Stimulated activated CD8-positive, alpha-beta memory T cell treated with anti-CD3 and anti-CD28 coated beads, Interleukin-4, amount 100 ng/mL, for 24 hours (primary cell): ENCODE data around the gene ATG16L1.

Experiments used
- DNase-seq: peaks from one replicate; pipeline ENCODE4 v3.0.0-alpha.2; 2020; ENCODE audit warnings: low read depth

ATG16L1 gene

GRCh38 chr2:233260661-233261060 lies 9.2 kb downstream of the ATG16L1 start:
- no peak for DNase-seq

DNA sequence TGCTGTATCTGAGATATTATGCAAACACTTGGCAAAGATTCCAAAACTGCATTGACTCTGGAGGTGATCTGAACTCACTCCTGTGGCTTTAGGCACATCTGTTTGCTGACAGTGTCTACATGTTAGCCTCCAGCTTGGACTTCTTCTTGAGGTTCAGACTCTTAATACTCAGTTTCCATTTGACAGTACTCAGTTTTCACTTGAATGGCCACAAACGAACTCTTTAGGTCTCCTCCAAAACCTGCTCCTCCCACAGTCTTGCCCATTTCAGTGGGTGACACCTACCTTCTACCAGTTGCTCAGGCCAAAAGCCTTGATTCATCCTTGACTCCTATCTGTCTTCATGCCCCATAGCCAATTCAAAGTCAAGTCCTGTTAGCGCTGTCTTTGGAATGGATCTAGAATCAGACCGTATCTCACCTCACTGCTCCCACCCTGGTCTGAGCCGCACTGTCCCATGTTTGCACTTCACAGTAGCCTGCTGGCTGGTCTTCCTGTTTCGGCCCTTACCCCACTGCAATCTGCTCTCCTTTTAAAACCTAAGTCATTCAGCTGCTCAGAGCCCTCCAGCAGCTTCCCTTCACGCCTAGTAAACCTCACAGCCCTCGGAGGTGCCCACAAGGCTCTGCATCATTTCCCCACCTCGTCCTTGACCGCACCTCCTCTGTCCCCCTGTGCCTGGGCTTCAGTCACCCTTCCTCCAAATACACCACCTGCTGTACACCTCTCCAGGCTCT lies 10.5 kb downstream of the ATG16L1 start:
- DNase-seq, result no peak

- DNase-seq, result no peak
Observed at GRCh38 chr2:233262562-233262961, 11.1 kb downstream of the ATG16L1 start.

- no peak for DNase-seq
Observed at GRCh38 chr2:233263045-233263570, 11.6 kb downstream of the ATG16L1 start.

DNA sequence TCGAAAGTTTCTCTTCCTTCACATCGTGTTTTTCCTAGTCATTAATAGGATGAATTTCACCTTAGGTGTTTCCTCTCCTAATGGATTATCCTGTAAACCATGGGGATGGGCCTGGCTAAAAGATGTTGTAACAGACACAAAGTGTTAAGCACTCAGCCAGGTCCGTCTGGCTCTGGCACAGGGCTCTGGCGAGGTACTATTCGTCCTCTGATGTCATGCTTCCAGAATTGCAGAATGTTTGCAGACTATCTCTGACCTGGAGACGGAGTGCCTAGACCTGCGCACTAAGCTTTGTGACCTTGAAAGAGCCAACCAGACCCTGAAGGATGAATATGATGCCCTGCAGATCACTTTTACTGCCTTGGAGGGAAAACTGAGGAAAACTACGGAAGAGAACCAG lies 13.2 kb downstream of the ATG16L1 start:
- no peak for DNase-seq

- no peak for DNase-seq
Observed at GRCh38 chr2:233265899-233266431, 14.5 kb downstream of the ATG16L1 start.

GRCh38 chr2:233266481-233266880 lies 15.0 kb downstream of the ATG16L1 start:
- no peak for DNase-seq

GRCh38 chr2:233267516-233268245 lies 16.2 kb downstream of the ATG16L1 start:
- DNase-seq, result peak; percentile 48

- DNase-seq, result no peak
Observed at GRCh38 chr2:233270366-233270765, 18.9 kb downstream of the ATG16L1 start.

GRCh38 chr2:233270951-233271350 lies 19.5 kb downstream of the ATG16L1 start:
- no peak for DNase-seq

- DNase-seq, result no peak
Observed at GRCh38 chr2:233271693-233272092, 20.2 kb downstream of the ATG16L1 start.

- DNase-seq, result no peak
Observed at GRCh38 chr2:233273120-233273519, 21.6 kb downstream of the ATG16L1 start.

DNA sequence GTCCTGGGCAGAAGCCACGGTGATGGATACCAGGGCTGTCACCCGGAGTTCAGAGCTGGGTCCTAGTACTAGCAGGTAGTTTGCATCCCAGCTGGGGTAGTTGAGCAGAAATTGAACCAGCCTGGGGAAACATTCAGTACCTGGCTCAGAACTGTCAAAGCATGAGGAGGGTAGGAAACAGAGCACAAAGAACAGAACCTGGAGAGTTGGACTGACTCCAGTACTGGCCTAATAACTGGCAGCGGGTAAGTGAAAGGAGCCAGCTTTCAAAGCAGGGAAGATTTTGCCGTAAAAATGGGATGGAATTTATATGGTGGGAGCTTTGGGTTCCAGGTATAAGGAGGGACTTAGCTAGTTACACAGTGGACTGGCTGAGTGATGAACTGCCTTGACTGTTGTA lies 23.8 kb downstream of the ATG16L1 start:
- no peak for DNase-seq

DNA sequence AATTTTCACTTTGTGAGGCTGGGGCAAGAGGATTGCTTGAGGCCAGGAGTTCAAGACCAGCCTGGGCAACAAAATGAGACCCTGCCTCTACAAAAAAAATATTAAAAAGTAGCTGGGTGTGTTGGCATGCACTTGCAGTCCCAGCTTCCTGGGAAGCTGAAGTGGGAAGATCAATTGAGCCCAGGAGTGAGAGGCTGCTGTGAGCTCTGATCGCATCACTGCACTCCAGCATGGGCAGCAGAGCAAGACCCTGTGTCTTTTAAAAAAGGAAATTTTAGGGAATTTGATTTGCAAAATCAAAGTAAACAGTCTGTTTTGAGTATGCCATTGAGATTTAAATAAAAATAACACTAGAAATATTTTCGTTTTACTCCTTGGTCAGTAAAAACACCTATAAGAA lies 27.4 kb downstream of the ATG16L1 start:
- DNase-seq, result no peak

DNA sequence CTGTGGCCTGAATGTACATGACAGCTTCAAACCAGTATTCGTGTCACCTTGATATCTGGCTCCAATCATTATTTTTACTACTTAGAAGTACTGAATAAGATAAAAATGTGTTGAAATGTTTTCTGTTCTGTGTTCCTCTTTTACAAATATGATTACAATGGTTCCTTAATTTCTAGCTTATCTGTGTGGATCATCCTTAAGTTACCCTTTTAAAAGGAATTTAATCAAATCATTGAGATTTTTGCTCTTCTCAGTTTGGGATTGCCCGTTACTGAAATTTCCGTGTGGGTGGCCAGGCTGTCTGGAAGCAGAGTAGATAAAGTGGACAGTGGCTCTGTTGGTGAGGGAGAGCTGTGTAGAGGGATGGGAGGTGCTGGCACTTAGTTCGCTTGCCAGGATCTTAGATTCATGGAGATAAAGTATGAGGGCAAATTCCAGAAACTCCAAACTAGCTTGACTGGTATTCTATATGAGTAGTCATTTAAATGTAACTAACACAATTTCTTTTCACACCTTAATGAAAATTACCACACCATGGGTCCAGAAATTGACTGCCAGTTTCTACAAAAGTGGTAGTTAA lies 28.7 kb downstream of the ATG16L1 start:
- DNase-seq, result no peak

- DNase-seq, result no peak
Observed at GRCh38 chr2:233281553-233281952, 30.1 kb downstream of the ATG16L1 start.

- DNase-seq, result no peak
Observed at GRCh38 chr2:233281992-233282603, 30.6 kb downstream of the ATG16L1 start.

DNA sequence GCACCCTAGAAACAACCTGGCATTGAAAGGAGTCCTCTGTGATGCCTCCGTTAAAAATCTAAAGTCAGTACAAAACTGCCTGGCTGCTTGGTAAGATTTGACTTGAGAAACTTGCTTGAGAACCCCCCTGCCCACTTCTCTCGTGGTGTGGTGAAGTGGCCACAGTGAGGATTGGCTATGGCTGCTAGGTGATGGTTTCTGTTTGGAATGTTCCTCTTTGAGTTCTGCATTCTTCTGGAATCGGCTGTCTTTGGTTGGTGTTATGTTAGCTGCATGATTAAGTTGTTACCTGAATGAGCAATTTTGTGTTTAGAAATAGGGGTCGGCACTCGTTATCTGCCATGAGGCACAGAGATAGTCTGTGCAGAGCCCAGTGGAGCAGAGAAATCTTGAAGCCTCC lies 34.4 kb downstream of the ATG16L1 start:
- no peak for DNase-seq

DNA sequence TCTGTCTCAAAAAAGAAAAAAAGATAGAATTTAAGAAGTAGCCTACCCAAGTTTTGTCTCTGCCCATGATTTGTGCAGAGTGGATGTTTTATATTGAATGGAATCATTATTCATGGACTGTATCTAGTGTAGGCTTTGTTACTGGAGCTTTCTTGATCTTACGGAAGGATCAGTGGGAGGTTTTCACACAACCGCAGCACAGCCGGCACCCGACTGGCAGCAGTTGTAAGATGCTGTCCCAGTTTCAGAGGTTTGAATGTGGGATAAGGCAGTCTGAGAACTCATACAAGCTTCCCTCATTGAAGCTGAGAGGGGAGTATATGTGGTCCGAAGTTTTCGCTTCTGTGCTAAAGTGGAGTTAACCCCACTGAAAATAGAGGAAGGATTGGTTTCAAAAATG lies 36.4 kb downstream of the ATG16L1 start:
- DNase-seq, result no peak

GRCh38 chr2:233288663-233289062 lies 37.2 kb downstream of the ATG16L1 start:
- no peak for DNase-seq

- no peak for DNase-seq
Observed at GRCh38 chr2:233289648-233290047, 38.2 kb downstream of the ATG16L1 start.
